Measurements from ENCODE around the gene PLEK. TPM values are rescaled to one million over a fixed set of nuclear protein-coding genes. Genes with fewer than 3 reads are reported as not detected.

Gene PLEK
- total and polyA plus RNA-seq, 9 of the 15 experiments (the other 6 are each of a cell fraction or from before 2014, with no cell fraction given): 0.14 to 1.2 (median 0.36) TPM

- TF ChIP-seq ZNF592 (IDR thresholded peaks at IDR 0.05) (peak; percentile 38; the same call in 1 of the 2 replicates), MITF (IDR thresholded peaks at IDR 0.05) (no peak), ZNF589 (CRISPR knock-in tag; IDR thresholded peaks at IDR 0.05; ENCODE audit: low read depth) (no peak), SMC3 (conservative IDR thresholded peaks at IDR 0.05; ENCODE audit: insufficient read depth, low read depth, low read length) (peak; percentile 34; the same call in 1 of the 2 replicates), CBX8 (IDR thresholded peaks at IDR 0.05; ENCODE audit: borderline replicate concordance, extremely low read depth, low read depth, low read length, poor library complexity, severe bottlenecking) (no peak), L3MBTL2 (IDR thresholded peaks at IDR 0.05) (no peak), FOXA3 (CRISPR knock-in tag; conservative IDR thresholded peaks at IDR 0.05 in 1 of 2, IDR thresholded peaks at IDR 0.05 in 1 of 2) (peak in 1 of 2 experiments; percentile 88; a peak in 2 of 4 replicates), SNIP1 (IDR thresholded peaks at IDR 0.05; ENCODE audit: low read depth) (no peak), BCLAF1 (IDR thresholded peaks at IDR 0.05; ENCODE audit: borderline replicate concordance in 1 of 2, control insufficient read depth in 1 of 2, low read depth in 2 of 2, low read length in 1 of 2) (no peak), ZNF395 (CRISPR knock-in tag; IDR thresholded peaks at IDR 0.05) (no peak), SAP30 (IDR thresholded peaks at IDR 0.05; ENCODE audit: borderline replicate concordance, insufficient read depth, low read depth, low read length, poor library complexity, severe bottlenecking) (no peak), TRIM28 (IDR thresholded peaks at IDR 0.05) (no peak), SRSF3 (IDR thresholded peaks at IDR 0.05; ENCODE audit: insufficient read depth, low read length) (no peak)
Measured at GRCh38 chr2:68357605-68358337, 7.3 kb upstream of the PLEK start (continued).
